Activated CD4-positive, alpha-beta T cell treated with anti-CD3 and anti-CD28 coated beads for 1 hour (primary cell): Measurements from ENCODE around the gene CHCHD6.

Experiments
- DNase-seq: peaks from one replicate; pipeline ENCODE4 v3.0.0-alpha.2; 2020

CHCHD6 gene, protein sequence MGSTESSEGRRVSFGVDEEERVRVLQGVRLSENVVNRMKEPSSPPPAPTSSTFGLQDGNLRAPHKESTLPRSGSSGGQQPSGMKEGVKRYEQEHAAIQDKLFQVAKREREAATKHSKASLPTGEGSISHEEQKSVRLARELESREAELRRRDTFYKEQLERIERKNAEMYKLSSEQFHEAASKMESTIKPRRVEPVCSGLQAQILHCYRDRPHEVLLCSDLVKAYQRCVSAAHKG

DNA sequence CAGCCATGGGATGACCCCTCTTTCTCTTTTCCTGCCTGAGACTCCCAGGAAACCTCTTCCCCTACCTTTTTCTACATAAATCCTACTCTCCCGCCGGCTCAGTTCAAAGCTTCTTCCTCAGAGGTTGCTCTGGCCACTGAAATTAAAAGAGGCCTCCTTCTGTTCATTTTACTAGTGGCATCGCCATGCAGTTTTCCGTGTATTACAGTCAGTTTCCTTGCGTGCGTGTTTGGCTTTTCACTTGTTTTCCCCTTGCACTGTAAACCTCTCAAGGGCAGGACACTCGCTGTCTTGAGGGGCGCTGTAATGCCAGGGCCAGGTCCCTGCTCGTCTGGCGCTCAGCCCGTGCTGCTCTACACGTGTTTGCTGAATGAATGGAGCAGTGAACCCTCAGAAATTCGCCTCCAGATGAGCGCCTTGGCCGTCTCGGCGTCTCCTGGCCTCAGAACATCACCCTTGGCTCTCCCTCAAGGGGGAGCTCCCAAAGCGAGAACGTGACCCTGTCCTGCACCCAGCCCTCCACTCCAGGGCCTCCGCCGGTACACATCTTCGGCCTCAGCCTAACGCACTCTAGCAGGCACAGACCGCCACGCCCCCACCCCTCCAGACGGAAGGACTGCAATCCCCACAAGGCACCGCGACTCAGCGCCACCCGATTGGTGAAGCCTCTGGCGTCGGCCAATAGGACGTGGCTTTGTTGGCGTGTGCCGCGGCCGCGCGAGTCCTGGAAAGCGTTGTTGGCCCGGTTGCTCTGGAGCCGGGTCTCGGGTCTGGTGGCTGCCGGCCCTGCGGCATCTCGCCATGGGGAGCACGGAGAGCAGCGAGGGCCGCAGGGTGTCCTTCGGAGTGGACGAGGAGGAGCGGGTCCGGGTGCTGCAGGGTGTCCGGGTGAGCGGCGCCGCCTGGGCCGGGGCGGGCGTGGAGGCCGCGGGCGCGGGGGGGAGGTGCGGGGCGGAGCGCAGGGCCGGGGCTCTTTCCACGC lies at the start of gene CHCHD6:
CHCHD6 (plus strand) TSS at position 729 of the 982 bp plus-strand sequence; CDS start at position 802, 73 bp downstream.
- peak; percentile 96 for DNase-seq

DNA sequence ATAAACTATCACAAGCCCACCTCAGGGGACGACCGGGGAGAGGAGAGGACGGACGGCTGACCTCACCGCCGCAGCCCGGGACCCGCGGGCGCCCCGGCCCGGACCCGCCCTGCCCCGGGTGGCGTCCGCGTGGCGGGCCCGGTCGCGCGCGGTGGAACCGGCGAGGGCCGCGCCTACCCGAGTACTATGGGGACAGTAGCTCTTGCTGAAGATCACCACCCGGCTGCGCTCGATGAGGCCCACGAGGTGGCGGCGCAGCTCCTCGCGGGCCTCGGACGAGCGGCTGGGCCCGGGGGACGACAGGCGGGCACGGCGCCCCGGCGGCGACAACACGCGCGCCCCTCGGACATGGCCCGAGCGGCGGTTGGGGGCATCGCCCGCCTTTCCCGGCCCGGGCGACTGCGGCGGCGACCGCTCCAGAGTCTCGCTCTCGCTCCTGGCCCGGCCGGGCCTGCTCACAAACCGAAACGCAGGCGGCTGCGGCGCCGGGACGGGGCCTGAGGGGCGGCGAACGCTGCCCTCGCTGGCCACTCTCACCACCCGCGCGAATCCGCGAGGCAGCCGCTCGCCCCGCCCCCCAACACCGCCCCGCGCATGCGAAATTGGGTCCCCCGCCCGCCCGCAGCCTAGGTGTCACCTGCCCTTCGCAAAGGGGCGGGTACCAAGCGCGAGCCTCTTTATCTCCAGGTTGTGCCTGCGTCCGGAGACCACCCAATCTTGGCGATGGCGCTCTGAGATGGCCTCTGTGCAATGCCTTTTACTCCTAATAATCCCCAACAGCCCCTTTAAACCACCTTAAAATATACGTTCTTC lies 49.3 kb upstream of the CHCHD6 start, which contains the start of gene TXNRD3:
TXNRD3 (minus strand) TSS at position 554 of the 813 bp plus-strand sequence.
- peak; percentile 61 for DNase-seq

DNA sequence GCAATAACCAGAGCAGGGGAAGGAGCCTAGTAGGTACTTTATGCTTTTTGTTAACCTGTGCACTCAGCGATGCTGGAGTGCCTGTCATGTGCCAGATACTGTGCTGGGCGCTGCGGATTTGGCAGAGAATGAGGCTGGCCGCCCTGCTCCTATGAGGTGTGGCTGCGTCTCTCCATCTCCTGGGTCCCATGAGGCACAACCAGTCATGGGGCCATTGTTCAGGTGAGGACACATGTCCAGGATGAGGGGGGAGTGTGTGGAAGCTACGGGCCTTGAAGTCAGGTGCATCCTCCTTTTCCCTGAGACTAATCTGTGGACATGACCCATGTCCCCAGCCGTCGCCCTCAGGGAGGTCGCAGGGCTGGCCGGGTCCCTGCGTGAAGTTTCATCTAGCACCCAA lies 48.2 kb upstream of the CHCHD6 start:
- DNase-seq, result no peak

DNA sequence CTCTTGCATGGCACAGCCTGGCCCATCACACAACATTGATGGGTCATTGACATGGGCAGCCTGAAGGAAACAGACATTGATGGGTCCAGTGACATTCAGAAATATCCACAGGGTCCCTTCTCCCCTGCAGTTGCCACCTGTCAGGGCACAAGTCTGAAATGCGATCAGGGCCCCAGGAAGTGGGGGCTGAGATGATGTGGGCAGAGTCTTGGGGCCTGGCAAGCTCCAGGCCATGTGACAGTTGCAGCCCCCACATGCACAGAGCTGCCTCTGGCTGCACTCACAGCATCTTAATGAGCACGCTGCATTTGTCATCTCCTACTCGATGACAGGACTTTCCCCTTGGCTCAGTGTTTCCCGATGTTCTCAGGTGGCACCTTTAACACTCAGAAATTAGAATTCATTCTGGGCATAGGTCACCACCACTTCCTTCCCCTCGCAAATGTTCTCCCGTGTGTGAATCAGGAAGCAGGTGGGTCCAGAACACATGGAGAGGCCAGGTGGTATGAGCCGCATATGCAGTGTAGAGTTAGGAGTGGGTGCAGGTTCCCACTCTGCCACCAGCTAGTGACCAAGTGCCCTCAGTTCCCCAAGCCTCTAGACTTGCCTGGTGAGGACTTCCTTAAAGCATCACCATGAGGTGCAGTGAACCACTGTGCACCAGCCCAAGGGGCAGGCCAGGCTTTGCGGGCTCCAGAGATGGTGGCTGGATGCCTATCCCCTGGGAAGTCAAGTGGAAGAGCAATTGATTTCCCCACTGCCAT lies 47.5 kb upstream of the CHCHD6 start:
- DNase-seq, result no peak

DNA sequence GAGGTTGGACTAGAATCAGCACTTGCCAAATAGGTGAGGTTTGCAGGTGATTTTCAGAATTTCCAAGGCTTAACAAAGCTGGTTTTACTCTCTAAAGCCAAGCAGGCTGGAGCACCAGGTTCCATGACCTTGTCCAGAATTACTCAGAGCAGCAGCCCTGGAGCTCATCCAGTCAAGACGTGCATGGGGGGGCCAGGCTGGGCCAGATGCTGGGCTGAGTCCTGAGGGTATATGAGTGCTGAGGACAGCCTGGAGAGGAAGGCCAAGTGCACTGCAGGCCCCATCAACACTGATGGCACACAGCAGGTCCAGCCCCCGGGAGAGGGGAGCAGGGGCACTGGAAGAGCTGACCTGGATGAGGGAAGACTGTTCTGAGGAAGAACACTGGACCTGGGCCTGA lies 46.1 kb upstream of the CHCHD6 start:
- no peak for DNase-seq

DNA sequence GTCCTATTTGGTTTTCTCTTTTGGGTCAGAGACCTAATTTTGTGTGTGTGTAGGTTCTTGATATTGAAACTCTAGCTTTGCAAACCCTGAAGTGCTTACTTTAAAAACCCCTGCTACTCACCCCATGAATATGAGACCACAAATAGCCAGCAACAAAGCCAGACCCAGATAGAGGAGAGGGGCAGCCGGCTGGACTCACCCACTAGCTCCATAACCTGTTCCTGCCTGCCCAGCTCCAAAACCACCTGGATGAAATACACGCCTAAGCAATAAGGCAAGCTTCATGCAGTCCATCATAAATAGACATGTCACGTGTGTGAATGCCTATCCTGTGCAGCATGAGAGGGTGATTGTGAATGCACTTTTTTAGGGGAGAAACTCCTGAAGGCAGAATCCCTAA lies 45.5 kb upstream of the CHCHD6 start:
- DNase-seq, result no peak

DNA sequence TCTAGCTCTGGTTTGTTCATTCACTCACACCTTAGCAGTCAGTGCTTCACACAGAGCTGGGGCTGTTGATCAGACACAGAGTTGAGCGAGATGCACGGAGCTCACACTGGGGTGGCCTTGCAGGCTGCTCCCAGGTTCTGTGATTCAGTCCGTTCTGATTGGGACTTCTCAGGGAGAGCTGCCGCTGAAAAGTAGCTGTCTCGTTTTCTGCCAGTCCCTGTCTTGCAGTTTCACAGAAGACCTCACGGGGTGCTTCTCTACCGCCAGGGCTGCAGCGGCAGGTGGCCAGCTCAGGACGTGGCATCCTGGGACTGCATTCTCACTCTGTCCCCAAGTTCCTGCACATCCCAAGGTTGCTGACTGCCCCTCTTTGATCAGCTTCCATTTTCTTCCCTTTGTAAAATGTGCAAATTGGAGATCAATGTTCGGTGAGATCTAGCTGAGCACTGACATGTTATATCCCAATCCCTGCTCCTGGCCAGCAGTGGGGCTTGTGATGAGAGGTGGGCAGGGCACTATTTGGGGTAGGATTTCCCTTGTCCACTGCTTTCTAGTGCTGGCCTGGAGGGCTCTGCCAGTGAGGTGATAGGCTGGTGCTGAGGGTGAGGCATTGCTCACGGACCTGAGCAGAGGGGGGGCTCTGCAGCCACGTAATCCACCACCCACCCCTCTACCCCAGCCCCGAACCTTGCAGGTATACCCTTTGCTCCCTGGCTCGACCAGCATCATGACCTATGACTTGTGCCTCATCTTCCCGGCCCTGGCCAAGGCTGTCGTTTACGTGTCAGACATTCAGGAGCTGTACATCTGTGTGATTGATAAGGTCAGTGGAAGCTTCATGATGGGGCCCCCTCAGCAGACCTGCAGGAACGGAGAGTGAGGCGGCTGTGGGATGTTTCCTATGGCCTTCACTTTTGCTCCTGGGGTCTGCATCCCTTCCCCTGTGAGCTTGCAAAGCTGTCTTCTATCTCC lies 43.8 kb upstream of the CHCHD6 start:
- DNase-seq, result no peak

DNA sequence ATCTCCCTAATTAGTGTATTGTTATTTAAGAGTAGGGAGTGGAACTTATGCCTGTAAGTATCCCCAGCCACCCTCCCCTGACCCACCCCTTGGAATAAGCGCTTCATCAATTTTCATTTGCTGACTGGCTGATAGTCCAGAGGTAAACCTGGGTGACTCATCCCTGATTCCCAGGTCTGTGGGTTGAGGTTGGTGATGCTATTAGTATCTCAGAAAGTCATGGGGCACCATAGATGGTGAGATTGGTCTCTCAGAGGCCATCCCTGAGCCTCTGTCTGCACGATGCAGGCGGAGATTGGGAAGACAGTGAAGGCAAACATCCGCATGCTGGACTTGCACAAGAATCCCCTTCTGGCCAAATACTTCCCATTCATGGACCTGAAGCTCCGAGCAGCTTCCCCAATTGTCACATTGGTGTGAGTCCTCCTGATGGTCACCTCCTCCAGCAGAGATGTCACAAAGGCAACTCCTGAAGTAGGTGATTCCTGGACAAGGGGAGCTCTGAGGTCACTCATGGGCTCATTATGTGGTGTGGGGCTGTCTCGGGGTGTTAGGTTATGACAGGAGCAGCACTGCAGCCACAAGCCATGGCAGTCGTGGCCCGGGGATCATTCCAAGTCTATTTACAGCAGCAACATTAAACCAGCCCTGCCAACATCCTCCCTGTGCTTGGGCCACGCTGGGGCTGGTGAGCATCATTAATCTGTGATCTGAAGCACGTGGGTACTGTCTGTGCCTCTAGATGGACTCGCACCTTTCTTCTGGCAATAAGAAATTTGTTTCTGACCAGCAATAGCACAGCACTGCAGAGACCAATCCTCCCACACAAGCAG lies 42.3 kb upstream of the CHCHD6 start:
- DNase-seq, result no peak

DNA sequence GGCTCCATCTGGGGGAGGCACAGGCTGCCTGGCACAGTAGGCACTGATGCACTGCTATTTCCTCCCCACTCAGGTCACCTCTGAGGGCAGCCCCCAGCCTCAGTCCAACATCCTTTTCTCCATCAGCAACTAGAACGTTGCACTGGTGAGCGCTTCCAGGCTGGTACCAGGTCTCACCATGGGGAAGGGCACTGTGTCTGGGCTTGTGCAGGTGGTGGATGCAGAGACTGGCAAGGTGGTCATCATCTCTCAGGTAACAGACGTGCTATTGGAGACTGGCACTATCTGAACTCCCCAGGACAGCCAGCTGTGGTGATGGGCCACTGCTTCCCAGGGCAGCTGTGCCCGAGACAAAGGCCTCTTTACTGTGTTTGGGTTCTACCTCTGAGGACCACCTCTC lies 40.8 kb upstream of the CHCHD6 start:
- DNase-seq, result no peak

DNA sequence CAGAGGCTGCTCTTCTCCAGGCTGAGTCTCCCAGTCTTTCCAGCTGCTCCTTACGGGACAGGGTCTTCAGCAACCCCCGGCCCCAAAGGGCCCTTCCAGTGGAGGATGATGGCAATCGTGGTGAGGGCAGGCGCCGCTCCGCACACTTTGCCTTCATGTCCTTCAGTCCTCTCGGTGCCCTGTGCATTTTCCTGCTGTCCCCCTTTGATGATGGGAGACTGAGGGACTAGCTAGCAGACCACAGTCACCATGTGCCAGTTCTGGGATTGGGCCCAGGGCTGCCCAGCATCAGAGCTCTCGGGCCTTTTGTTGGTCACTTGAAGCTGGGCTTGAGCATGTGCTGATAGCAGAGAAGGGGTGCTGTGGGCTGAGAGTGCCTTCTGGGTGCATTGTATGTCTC lies 40.3 kb upstream of the CHCHD6 start:
- no peak for DNase-seq

DNA sequence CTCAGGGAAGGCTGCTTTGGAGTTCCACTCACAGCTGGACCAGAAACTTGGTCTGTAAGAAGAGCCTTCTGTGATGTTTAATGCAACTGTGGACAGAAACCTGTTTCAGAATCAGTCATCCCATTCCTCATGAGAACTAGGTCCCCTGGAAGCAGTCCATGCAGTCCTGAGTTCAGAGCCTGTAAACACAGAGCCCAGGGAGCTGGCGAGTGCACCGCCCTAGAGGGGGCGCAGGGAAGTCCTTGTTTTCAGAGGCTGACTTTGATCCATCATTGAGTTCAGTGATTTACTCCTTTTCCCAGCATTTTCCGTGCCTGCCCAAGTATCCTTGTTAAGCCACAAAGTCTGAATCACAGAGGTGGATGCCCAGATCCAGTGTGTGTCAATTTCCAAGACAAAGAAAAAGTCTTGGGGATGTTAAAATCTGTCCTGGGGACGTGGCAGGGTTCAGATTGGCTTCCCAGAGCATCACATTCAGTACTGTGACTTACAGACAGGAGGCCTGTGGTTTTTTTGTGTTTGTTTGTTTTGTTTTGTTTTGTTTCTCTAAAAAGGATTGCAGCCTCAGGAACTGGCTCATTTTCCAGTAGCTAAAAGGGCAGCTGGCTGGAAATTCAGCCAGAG lies 39.3 kb upstream of the CHCHD6 start:
- no peak for DNase-seq

DNA sequence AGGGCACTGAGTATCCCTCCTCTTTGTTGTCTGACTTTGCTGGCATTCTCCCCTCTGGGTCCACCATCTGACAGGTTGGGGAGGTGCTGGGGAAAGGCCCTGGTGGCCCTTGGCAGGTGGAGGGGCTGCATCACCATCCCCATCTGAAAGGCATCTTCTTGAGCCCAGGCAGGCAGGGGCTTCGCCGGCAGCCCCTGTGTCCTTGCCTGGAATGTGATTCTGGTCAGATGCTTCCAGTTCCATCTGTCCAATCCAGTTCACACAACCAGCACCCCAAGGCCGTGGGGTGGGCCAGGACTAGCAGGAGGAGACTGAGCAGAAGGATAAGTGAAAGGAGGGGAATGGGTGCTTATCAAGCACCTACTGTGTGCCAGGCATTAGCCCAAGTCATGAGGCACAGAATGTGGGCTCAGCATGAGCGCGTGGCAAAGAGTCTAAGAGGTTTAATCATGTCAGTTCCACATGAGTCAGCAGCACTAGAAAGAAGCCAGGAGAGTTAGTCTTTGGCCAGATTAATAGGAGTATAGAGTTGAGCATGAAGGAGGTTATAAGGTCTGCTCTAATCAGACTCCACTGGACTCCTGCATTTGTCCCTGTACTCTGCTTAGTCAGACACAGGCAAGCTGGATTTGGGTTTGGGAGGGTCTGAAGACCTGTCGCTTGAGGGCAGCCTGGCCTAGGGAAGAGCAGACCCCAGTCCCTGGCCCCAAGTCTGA lies 38.7 kb upstream of the CHCHD6 start:
- DNase-seq, result no peak

DNA sequence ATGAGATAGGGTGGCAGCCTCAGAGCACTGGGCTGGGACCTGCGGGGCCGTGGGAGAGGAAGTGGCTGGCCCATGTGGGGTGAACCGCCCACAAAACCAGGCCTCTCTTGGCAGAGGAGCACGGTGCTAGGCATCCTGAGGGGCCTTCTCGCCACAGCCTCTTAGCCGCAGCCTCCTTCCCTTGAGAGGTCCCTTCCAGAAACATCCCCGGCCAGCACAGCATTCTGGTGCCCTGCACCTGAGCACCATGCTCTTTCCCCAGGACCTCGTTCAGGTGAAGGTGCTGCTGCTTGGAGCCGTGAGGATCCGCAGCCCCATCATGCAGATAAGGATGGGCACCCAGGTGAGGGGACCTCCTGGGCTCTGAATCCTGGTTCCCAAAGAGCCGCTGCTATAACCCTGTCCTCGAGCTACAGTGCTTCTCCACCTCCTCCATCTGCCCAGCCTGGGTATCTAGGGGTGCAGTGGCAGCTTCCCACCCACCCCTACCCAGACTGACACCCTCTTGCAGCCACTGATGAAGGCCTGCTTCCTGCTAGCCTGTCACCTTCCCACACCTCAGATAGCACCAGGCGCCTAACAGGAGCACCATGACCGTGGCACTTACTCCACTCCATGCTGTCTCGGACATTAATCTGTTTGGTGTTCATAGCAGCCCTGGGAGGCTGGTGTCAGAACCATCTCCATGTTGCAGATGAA lies 37.9 kb upstream of the CHCHD6 start:
- no peak for DNase-seq

DNA sequence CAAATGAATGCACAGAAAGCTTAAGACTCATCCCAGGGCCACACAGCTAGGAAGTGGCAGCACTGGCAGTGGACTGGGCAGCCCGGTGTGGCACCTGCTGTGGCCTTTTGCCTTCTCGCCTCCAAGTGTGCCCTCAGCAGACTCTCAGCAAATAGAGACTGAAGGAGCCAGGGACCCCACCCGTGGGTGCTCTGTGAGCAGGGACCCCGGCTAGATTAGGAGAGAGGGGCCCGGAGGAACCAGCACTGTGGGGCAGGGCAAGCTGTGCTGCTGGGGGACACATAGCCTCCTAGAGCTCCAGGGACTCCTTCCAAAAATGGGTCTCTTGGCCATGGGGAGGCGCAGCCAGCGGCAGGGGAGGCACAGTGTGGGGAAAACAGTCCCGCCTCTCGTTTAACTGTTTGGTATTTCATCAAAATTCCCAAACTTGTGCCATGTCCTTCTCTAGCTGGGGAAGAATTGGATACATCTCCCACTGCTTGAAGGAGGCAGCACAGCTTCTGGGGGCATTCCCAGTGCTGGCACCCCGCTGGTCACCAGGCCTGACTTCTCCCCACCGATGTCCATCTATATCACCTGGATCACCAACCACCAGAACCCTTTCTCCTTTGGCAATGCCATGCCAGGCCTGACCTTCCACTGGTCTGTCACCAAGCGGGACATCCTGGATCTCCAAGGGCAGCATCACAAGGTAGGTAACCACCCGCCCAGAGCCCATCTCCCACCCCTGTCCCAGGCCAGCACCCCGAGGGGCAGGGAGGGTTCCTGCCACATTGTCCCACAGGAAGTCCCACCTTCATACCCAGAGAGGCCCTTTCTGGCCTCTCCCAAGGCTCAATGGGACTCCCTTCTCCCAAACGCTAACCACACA lies 37.1 kb upstream of the CHCHD6 start:
- no peak for DNase-seq

DNA sequence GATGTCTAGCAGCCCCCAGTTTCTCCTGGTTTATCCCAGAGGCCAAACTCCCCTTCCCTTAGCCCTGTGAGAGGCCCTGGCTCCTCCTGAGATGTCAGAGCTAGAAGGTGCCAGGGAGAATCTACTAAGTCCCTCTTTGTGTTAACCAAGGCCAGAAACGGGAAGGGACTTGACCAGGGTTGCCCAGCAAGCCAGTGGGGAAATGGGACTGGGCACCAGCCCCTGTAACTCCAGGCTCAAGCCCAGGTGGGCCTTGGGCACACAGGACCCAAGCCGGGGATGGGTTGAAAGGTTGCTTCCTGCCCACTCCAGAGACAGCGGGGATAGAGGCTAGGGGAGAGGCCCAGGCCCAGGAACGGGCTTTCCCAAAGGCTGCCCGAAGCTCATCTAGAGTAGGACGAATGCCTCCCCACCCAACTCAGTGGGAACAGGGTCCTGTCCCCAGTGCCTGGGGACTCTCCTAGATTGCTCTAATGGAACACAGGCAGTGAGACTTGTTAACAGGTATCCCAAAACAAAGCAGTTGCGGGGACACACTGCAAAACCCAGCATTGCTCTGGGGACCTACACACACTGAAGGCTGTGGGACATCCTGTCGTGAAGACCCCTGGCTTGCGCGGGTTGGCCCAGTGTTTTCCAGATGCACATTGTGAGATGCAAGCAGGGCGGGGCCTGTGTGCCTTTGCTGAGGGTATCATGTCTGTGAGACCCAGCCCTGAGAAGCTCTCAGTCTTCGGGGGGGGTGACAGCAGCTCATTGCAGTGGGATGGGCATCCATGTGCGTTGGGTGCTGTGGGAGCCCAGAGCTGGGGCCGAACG lies 36.2 kb upstream of the CHCHD6 start:
- no peak for DNase-seq
